CD4-positive, alpha-beta T cell treated with Interleukin-15 for 4 hours (primary cell): ENCODE measurements around the gene PROM1.

ENCODE experiments used
- DNase-seq: peaks from one replicate; pipeline ENCODE4 v3.0.0-alpha.2; 2020; ENCODE audit warnings: low spot score

Gene PROM1

GRCh38 chr4:15942283-15942682, 141.5 kb downstream of the PROM1 start:
- DNase-seq: no peak

GRCh38 chr4:15938640-15939039, 145.2 kb downstream of the PROM1 start, which contains the start of gene FGFBP1:
FGFBP1 (minus strand) TSS chr4:15938740; CDS start chr4:15936632, 2,108 bp downstream.
- DNase-seq: no peak

GRCh38 chr4:15938182-15938581, 145.6 kb downstream of the PROM1 start:
- DNase-seq: no peak

DNA sequence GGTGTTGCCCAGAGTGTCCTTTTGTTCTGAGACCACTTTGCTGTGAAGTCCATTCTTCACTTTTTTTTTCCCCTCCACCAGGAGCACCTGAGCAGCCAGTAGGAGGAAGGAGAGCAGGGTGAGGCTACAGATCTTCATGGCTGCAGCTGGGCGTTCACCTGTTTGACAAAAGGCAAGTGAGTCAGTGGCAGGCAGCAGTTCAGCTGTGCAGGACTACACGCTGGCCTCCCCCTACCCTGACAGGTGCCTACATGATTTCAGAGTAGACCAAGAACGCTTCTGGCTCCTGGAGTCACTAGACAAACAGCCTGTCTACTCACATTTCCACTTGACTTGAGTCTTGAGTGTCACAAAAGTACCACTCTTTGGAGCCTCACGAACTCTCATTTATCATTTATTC, 147.3 kb downstream of the PROM1 start:
- no peak for DNase-seq

- DNase-seq: no peak
Observed at GRCh38 chr4:15935504-15936402, 148.1 kb downstream of the PROM1 start.

- no peak for DNase-seq
Observed at GRCh38 chr4:15934259-15934658, 149.6 kb downstream of the PROM1 start.

GRCh38 chr4:15931451-15932210, 152.2 kb downstream of the PROM1 start:
- no peak for DNase-seq

DNA sequence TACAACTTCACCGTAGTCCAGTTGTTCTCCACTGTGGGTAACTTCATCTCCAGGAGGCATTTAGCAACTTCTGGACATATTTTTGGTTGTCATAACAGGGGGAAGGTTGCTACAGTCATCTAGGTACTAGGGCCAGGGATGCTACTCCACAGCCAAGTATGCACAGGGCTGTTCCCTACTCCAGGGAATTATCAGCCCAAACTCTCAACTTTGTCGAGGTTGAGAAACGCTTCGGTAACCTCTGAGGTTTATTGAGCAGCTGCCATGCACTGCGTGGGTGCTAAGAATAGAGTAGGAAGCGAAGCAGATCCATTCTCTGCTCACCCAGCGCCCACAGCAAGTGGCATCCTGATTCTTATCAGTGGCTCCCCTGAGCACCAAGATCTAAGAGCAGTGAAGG, 153.5 kb downstream of the PROM1 start:
- DNase-seq: no peak

GRCh38 chr4:15929540-15929939, 154.3 kb downstream of the PROM1 start:
- DNase-seq: no peak

DNA sequence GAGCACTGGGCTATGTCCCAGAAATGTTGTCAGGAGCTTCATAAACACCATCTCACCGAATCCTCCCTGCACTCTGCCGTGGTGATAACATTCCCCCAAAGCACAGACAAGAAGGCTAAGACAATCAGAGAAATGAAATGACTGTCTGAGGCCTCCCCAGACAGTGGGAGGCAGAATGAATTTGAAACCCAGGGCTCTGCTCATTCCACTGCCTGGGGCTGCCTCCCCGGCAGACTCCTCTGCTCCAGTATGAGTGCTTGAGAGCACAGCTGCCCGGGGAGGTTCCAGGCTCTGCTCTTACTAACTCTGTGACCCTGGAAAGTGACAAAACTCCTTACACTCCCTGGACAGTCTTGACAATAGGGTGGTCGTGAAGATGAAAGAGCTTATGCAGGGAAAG, 154.9 kb downstream of the PROM1 start:
- no peak for DNase-seq

DNA sequence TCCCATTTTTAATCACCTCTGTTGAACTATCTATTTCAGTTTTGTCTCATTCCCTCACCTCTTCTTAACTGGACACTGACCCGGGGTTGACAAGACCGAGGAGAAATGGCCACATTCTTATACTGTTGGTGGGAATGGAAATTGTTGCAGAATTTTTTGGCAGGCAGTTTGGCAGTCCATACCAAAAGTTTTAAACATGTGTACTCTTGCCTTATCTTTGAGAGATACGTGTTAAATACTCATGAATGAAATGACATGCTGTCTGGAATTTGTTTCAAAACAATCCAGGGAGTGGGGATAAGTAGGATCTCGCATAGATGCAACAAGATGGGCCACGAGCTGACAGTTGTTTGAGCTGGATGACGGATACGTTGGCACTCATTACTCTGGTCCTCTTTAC, 157.3 kb downstream of the PROM1 start:
- no peak for DNase-seq

DNA sequence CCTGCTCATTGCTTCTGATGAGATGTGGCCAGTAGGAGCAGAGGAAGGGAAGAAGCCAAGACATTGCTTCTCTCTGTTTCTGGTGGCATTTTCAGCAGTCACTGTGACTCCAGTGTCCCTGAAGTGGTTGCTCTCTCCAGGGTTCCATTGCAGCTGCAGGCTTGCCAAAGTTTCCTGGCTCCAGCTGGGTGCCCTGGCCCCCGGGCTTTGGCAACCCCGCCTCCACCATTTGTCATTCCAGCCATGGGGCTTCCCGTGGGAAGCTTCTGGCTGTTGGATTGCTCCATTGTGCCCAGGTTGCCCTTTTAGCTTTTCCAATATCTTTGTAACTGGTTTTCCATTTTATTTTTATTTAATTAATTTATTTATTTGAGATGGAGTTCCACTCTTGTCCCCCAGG, 158.0 kb downstream of the PROM1 start:
- DNase-seq: no peak

- DNase-seq: no peak
Observed at GRCh38 chr4:15921592-15921932, 162.3 kb downstream of the PROM1 start.

DNA sequence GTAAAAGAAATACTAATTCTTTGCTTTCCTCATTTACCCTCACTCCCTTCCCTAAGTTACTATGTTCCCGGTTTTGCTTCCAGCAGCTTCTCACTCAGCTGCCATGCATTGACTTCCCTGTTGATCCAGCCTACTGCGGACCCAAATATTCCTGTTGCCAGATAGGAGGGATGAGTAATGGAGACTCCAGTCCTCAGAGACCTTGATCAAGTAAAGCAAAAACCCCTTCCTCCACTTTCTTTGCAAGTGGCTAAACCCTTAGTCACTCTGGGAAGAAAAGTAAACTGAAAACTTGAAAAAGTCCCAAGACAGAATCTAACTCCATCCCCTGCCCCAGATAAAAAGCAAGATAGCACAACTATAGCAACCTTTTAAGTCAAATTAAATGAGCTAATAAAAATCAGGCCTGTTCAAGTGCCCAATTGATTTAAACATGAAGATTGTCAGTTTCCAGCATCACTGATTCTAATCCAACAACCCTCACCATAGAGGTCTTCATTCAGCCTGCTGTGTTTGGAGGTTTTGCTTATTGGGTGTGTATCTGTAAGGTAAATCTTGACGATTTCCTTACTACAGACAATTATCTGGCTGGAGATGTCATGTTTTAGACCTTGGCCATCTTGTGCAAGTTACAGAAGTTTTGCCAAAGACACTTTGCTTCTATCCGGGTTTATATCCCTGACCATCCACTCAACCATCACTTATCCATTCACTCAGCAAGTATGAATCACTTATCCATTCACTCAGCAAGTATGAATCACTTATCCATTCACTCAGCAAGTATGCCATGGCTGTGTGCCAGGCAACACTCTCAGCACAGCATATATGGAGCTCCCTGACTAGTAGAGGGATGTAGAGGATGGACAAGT, 162.9 kb downstream of the PROM1 start:
- DNase-seq: no peak

DNA sequence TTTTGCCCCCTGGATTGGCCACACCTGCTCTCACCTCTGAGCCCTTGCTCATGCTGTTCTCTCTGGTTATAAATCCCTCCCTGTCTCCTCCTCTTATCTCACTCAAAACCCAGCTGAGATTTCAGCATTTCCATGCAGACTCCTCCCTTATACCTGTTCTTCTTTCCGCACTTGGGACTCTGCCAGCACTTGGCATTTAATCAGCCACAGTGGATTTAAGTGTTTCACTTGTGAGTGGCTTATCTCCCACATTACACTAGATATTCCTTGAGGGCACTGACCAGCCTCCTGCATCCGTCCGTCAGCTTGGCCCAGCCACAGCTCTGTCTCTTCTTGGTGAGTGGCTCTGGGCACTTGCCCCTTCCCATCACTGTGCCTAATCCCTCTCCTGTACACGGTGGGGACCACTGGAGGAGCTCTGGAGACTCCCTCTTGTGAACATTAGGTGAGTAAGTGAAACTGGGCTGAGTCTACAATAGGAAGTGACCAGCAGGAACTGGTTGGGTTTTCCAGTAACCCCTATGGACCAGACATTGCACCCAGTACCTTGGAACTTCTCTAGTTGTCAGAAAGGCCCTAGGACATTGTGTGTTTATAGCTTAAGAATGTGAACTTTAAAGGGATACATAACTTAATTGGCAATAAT, 165.2 kb downstream of the PROM1 start:
- no peak for DNase-seq
